B cell (primary cell): ENCODE measurements around the gene DYTN. TPM values are rescaled to one million over a fixed set of nuclear protein-coding genes. Genes with fewer than 3 reads are reported as not detected.
A peak's percentile ranks its signal among the peaks of the same experiment; 100 is the strongest.

Source experiments
- ATAC-seq: fragments of 200-7000 bp; cut with Tn5 transposase; one replicate; pipeline ENCODE4 v1.10.0; 2021; ENCODE audit warnings: low read depth, mild to moderate bottlenecking, moderate number of reproducible peaks, moderate library complexity
- CTCF ChIA-PET: fragments of 350-600 bp; sonication (Branson Sonifier 250); formaldehyde crosslinking; loops from one replicate; lab custom pipeline; 2021; ENCODE audit warnings: antibody characterized with exemption, inconsistent platforms; lab: Charles Lee
- POLR2A ChIA-PET: fragments of 350-600 bp; sonication (Branson Sonifier 250); formaldehyde crosslinking; loops from one replicate; lab custom pipeline; 2021; ENCODE audit warnings: antibody characterized with exemption; lab: Charles Lee
- DNase-seq: peaks from one replicate; pipeline ENCODE4 v3.0.0; 2013
- H2AFZ ChIP-seq: 2 replicates; pipeline ENCODE4 v1.6.1; 2012; ENCODE audit warnings: mild to moderate bottlenecking, low read depth, low read length; ENCODE audit not compliant: insufficient read depth, poor library complexity, severe bottlenecking
- H3K27ac ChIP-seq, 2 donors: 1 replicate in 1 of 2; 2 replicates in 1 of 2; pipeline ENCODE4 v1.5.1; 2012 to 2013; ENCODE audit warnings: low read length in 2 of 2, mild to moderate bottlenecking in 2 of 2, moderate library complexity in 1 of 2
- H3K27me3 ChIP-seq, 4 experiments: fragments of 200-600 bp in 1 of 4; sonication (generic) in 1 of 4; replicated peaks in 1 of 4; 1 replicate in 2 of 4; 2 replicates in 2 of 4; pipeline versions ENCODE4 v1.6.1 to v1.7.0; 2013 to 2016; ENCODE audit warnings: low read length in 3 of 4, mild to moderate bottlenecking in 2 of 4, mixed read lengths in 1 of 4, moderate library complexity in 1 of 4; ENCODE audit not compliant: insufficient read depth in 4 of 4, control insufficient read depth in 3 of 4; ENCODE audit errors: control extremely low read depth in 1 of 4
- H3K36me3 ChIP-seq, 2 experiments: replicated peaks in 1 of 2; 1 replicate in 1 of 2; 2 replicates in 1 of 2; pipeline versions ENCODE4 v1.6.1 to v1.7.1; 2013; ENCODE audit warnings: low read length in 1 of 2; ENCODE audit not compliant: insufficient read depth in 2 of 2, control insufficient read depth in 1 of 2; ENCODE audit errors: control extremely low read depth in 1 of 2, extremely low read depth in 1 of 2
- H3K4me1 ChIP-seq, 2 donors: fragments of 200-600 bp in 1 of 2; sonication (generic) in 1 of 2; 1 replicate in 1 of 2; 2 replicates in 1 of 2; pipeline versions ENCODE4 v1.5.1 to v1.6.1; 2013 to 2017; ENCODE audit warnings: low read length in 2 of 2; ENCODE audit not compliant: control insufficient read depth in 2 of 2, insufficient read depth in 2 of 2
- H3K4me2 ChIP-seq: replicated peaks from 2 replicates; pipeline ENCODE3; 2012; ENCODE audit warnings: mild to moderate bottlenecking, low read depth, low read length; ENCODE audit not compliant: poor library complexity, severe bottlenecking
- H3K4me3 ChIP-seq, 5 experiments: fragments of 200-600 bp in 1 of 5; sonication (generic) in 1 of 5; 1 replicate in 3 of 5; 2 replicates in 2 of 5; pipeline versions ENCODE4 v1.5.1 to v1.7.0; 2011 to 2016; ENCODE audit warnings: low read length in 4 of 5, mild to moderate bottlenecking in 4 of 5, low read depth in 2 of 5, control low read depth in 1 of 5, moderate library complexity in 1 of 5; ENCODE audit not compliant: insufficient read depth in 1 of 5; ENCODE audit errors: control extremely low read depth in 1 of 5, extremely low read depth in 1 of 5
- H3K79me2 ChIP-seq: fragments of 200-600 bp; sonication (generic); one replicate; pipeline ENCODE4 v1.6.0; 2016; ENCODE audit warnings: low read length; ENCODE audit not compliant: control insufficient read depth, insufficient read depth
- H3K9ac ChIP-seq: fragments of 200-600 bp; sonication (generic); 2 replicates; pipeline ENCODE4 v1.6.1; 2017; ENCODE audit warnings: mild to moderate bottlenecking, low read length, moderate library complexity
- H3K9me3 ChIP-seq, 3 donors: one replicate each; pipeline versions ENCODE4 v1.6.1 to v1.7.1; 2013; ENCODE audit warnings: low read length in 2 of 3; ENCODE audit not compliant: control insufficient read depth in 2 of 3, insufficient read depth in 1 of 3; ENCODE audit errors: control extremely low read depth in 1 of 3
- H4K20me1 ChIP-seq: 2 replicates; pipeline ENCODE4 v1.6.0; 2012; ENCODE audit warnings: mild to moderate bottlenecking, low read length; ENCODE audit not compliant: insufficient read depth, control insufficient read depth, poor library complexity, severe bottlenecking
- H3K27ac Mint-ChIP-seq: one replicate; pipeline ENCODE4 v1.8.0; 2021; ENCODE audit warnings: mixed read lengths
- H3K27me3 Mint-ChIP-seq: one replicate; pipeline ENCODE4 v1.8.0; 2021; ENCODE audit warnings: mixed read lengths
- H3K4me1 Mint-ChIP-seq: one replicate; pipeline ENCODE4 v1.8.0; 2021; ENCODE audit warnings: mixed read lengths
- H3K4me3 Mint-ChIP-seq: one replicate; pipeline ENCODE4 v1.8.0; 2021; ENCODE audit warnings: mixed read lengths
- H3K9me3 Mint-ChIP-seq: one replicate; pipeline ENCODE4 v1.8.0; 2022; ENCODE audit warnings: mixed read lengths; ENCODE audit not compliant: insufficient read depth
- EZH2 ChIP-seq: IDR thresholded peaks from 2 replicates; pipeline ENCODE4 v1.6.1; 2012; ENCODE audit warnings: borderline replicate concordance, low read depth, mild to moderate bottlenecking, moderate library complexity, low read length; ENCODE audit not compliant: insufficient read depth, poor library complexity, severe bottlenecking
- WGBS: methylation state at CpG from one replicate; pipeline ENCODE4 v1.1.5; 2013; ENCODE audit warnings: missing lambda C conversion rate; ENCODE audit not compliant: insufficient coverage; 5-methylcytosine and 5-hydroxymethylcytosine counted together
- intact Hi-C: fragments of 100-400 bp; cut with micrococcal nuclease; formaldehyde crosslinking; loops from one replicate; pipeline ENCODE4 v1.10.0; 2022
- polyA plus RNA-seq: library from polyadenylated mRNA; depleted of rRNA; stranded (reverse); fragments of >200 nt; gene quantifications from 2 replicates; pipeline ENCODE4 v1.2.3, GENCODE V29; 2012
- total RNA-seq, 2 donors: library from RNA; stranded (reverse); fragments of 120-200 nt in 1 of 2; gene quantifications; 1 replicate in 1 of 2; 2 replicates in 1 of 2; pipeline versions ENCODE4 v1.2.3 to v1.2.4, GENCODE V29; 2013 to 2022
- TF ChIP-seq, protein P1 (sequence below): fragments of 200-600 bp; IDR thresholded peaks from one replicate; pipeline ENCODE4 v1.8.0; 2022; ENCODE audit warnings: antibody characterized with exemption, mild to moderate bottlenecking

Gene DYTN
- total and polyA plus RNA-seq, 2 donors (not counting 1 experiment from before 2014, with no cell fraction given): not detected

DNA sequence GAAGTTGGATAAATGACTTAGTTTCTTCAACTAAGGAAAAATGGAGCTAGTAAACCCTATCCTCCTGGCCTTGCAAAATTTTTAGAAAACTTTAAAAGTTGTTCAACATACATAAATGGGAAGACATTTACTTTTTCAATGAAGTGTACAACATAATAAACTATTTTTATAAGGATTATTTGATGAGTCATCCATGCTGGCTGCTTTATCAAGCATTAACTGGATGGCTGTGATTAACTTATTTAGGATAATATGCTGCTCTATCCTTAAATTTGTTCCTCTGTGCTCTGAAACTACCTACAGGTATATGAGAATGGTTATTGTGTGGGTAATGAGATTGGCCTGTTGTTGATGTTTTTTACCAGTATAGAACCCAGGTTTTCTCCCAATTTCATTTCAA lies 21.3 kb downstream of the DYTN start:
- DNase-seq (no peak), ATAC-seq (no peak)
- Histone ChIP-seq H3K4me1 (peaks cover 0 to 4% of the 10 kb centered on the region in 2 donors), H3K36me3 (no peaks in the 10 kb centered on the region), H3K9me3 (no peaks in the 10 kb centered on the region), H3K27ac (no peak overlapping the region), H3K79me2 (no peaks in the 10 kb centered on the region), H3K4me3 (no peak overlapping the region), H2AFZ (no peak overlapping the region), H3K9ac (no peak overlapping the region), H3K4me2 (no peak overlapping the region), H3K27me3 (peaks cover 0 to 6% (median 3%) of the 10 kb centered on the region in 4 experiments), H4K20me1 (no peaks in the 10 kb centered on the region)
- ChIA-PET POLR2A (no interaction called here), CTCF (interaction anchor here (0.5 to 1.5 kb wide), 2 partner anchors 712 to 1376 kb away, joined by 3 to 8 read pairs; no protein-coding TSS in a partner anchor)
- Mint-ChIP-seq H3K9me3 (no peaks in the 10 kb centered on the region), H3K4me3 (no peak overlapping the region), H3K27ac (no peak overlapping the region), H3K27me3 (peaks cover 30% of the 10 kb centered on the region), H3K4me1 (no peaks in the 10 kb centered on the region)
- intact Hi-C loops: no loop called here
- TF ChIP-seq EZH2: no peak
- TF ChIP-seq, protein P1, sequence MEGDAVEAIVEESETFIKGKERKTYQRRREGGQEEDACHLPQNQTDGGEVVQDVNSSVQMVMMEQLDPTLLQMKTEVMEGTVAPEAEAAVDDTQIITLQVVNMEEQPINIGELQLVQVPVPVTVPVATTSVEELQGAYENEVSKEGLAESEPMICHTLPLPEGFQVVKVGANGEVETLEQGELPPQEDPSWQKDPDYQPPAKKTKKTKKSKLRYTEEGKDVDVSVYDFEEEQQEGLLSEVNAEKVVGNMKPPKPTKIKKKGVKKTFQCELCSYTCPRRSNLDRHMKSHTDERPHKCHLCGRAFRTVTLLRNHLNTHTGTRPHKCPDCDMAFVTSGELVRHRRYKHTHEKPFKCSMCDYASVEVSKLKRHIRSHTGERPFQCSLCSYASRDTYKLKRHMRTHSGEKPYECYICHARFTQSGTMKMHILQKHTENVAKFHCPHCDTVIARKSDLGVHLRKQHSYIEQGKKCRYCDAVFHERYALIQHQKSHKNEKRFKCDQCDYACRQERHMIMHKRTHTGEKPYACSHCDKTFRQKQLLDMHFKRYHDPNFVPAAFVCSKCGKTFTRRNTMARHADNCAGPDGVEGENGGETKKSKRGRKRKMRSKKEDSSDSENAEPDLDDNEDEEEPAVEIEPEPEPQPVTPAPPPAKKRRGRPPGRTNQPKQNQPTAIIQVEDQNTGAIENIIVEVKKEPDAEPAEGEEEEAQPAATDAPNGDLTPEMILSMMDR: no peak

DNA sequence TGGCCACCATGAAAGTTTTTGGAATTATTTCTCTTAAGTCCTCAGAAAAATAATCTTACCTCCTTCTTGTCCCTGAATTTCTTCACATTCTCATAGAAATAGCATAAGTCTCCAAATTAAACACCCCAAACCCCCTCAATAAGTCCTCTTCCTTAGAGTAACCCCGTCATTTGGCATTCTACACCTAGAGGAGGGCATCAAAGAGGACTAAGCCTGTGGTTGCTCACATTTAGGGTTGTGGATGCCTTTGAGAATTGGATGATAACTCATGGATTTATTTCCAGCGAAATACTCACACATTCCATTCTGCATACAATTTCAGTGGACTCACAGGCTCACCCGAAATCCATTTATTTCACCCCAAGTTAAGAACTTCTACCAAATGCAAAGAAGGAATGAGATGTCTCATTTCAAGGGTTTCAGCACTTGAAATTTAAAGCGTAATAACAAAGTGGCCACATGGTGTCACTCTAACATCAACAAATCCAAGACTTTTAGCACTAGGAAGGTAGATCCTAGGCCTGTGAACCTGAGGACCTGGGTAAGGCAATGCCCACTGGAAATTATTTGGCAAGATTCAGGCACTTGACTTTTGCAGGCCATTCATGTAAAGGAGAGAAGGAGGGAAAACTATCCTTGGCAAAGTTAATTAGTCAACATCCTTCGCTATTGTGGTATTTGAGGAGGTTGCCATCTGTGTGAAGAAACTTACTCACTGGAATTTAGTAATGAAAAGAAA lies 24.6 kb downstream of the DYTN start:
- Histone ChIP-seq H3K9ac (no peak overlapping the region), H2AFZ (no peak overlapping the region), H3K4me2 (no peak overlapping the region), H3K36me3 (no peaks in the 10 kb centered on the region), H3K4me1 (no peaks in the 10 kb centered on the region), H3K27me3 (no peaks in the 10 kb centered on the region), H3K4me3 (no peak overlapping the region), H3K27ac (no peak overlapping the region), H3K9me3 (no peaks in the 10 kb centered on the region), H3K79me2 (no peaks in the 10 kb centered on the region), H4K20me1 (no peaks in the 10 kb centered on the region)
- ChIA-PET POLR2A (no interaction called here), CTCF (interaction anchor here (0.9 to 2.6 kb wide), 7 partner anchors 88 to 783 kb away, joined by 3 to 22 read pairs (median 4); no protein-coding TSS in a partner anchor)
- Mint-ChIP-seq H3K27ac (no peak overlapping the region), H3K4me1 (no peaks in the 10 kb centered on the region), H3K9me3 (no peaks in the 10 kb centered on the region), H3K27me3 (peaks cover 17% of the 10 kb centered on the region), H3K4me3 (no peak overlapping the region)
- intact Hi-C loops: loop anchor here (1.0 to 5.0 kb wide), 5 partner anchors 88 to 1379 kb away; no protein-coding TSS in a partner anchor
- TF ChIP-seq EZH2: no peak
- TF ChIP-seq, protein P1: peak; percentile 80
- 20% methylated on average over 1 of the region's 5 CpGs for WGBS
- ATAC-seq (peak; percentile 36), DNase-seq (peak; percentile 70)
